GM19328 (cell line): Measurements from ENCODE around the gene PLA2G4F.

Experiments
- ATAC-seq: cut with Tn5 transposase; IDR thresholded peaks from one replicate; pipeline ENCODE4 v1.9.1; 2021; ENCODE audit warnings: mild to moderate bottlenecking, moderate library complexity; ENCODE audit not compliant: unreplicated experiment

PLA2G4F gene

DNA sequence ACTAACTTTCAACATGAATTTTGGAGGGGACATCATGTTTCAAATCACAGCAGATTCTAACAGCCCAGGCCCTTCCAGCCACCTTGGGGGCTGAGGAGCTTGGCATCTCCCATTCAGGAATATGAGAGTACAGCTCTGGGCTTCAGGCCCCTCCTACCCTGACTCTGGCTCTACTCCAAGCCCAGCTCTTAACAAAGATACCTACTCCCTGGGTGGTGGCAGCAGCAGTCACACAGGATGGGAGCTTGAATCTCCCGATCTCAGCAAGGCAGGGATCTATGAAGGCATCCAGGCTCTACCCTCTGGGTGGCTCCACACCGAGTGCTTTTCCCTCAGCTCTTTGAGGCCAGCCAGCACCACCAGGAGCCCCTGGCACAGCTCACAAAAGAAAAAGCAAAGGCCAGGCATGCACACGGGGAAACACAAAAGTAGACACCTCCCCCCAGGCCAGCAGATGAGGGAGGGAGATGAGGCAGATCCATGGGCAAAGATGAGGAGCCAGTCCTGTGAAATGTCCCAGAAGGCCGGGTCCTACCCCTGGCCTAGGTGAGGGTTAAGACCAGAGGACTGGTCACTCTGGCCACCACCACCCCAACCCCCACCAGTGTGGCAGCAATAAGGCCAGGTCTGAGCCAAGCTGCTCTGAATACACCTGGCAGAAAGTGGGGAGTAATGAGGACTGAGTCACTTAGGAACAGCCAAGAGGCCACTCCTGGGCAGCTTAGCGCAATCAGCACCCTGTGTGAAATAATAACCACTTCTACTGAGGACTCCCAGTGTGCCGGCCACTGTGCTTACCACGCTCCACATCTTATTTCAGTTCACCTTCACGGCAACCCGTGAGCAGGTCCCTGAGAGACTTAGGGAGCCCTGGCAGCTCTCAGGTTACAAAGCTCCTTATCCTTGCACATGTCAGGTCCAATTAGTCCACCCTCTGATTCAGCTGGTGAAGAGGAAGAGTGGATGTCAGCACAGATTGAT, 24.3 kb downstream of the PLA2G4F start:
- ATAC-seq = no peak

DNA sequence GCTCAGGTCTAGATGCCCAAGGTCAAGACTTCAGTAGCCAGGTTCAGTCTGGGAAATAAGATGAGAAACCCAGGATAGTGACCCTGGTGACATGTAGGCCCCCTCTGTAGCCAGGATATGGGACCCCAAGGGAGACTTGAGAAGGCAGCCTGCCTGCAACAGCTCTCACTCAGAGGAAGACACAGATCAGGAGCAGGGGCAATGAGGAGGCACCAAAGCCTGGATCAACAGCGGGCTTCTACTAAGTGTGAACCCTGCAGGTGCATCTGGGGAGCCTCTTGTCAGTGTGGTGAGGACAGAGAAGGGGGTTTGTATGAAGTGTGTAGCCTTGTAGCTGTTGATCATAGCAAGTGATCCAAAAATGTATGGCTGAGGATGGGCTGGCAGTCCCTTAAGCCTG, 25.4 kb downstream of the PLA2G4F start:
- no peak for ATAC-seq

DNA sequence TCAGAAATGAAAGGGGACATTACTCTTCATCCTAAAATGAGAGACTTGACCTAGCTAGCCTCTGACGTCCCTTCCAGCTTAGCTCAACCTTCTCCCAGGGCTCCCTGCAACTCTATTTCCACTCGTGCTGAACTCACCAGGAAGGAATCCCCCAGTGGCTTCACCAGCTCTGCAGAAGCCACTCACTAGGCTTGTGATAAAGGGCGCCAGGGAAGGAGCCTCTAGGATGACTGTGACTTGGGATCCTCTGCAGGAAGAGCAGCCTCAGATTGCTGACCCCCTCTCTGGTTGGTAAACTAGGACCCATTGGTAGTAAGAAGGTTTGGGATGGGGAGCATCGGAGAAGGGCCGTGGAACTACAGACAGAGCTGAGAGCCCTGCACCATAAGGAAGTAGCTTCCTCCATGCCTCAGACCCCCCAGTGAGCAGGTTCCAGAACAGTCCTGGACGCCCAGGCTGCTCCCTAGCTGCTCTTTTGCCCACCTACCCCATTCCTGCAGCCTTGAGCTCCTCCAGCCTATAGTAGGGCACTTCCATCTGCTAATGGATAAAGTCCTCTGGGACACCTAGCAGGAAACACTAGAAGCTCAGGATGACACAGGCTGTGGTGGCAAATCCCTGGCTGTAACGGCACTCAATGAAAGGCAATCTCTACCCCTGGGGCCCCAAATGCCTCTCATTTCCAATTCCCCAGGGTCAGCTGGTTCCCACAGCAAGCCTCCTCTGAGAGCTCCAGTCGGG, 26.0 kb downstream of the PLA2G4F start:
- no peak for ATAC-seq

DNA sequence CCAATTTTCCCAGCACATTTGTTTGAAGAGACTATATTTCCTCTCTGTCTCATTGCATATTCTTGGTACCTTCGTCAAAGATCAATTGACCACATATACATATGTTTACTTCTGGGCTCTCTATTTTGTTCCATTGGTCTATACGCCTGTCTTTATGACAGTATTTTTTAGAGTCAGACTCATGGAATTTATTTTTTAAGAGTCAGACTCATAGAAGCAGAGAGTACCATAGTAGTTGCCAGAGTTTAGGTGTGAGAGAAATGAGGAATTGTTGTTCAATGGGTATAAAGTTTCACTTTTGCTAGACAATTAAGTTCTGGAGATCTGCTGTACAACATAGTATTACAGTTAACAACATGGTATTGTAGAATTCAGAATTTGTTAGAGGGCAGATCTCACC, 27.1 kb downstream of the PLA2G4F start:
- no peak for ATAC-seq

DNA sequence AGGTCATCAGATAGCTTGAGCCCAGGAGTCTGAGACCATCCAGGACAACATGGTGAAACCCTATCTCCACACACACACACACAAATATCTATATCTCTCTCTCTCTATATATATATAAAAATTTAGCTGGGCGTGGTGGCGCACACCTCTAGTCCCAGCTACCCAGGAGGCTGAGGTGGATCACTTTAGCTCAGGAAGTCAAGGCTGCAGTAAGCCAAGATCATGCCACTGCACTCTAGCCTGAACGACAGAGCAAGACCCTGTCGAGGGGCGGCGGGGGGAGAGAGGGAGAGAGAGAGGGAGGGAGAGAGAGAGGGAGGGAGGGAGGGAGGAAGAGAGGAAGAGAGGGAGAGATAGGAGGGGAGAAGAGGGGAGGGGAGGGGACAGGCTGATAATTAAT, 28.0 kb downstream of the PLA2G4F start:
- no peak for ATAC-seq

DNA sequence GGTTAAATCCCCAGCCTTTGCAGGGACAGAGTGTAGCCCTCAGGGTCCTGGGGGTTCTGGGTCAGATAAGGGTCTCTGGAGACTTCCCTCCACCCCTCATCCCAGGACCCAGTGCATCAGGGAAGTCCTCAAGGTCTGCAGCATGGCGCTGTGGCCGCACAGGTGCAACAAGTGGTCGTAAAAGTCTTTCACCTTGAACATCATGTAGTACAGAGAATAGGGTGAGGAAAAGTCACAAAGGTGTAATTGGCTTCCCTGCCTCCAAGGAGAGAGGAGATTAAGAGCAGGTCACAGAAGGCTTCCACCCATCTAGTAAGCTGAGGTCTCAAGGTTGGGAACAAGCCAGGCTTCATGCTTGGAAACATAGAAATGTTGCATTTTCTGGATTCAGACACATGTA, 32.9 kb downstream of the PLA2G4F start:
- no peak for ATAC-seq

DNA sequence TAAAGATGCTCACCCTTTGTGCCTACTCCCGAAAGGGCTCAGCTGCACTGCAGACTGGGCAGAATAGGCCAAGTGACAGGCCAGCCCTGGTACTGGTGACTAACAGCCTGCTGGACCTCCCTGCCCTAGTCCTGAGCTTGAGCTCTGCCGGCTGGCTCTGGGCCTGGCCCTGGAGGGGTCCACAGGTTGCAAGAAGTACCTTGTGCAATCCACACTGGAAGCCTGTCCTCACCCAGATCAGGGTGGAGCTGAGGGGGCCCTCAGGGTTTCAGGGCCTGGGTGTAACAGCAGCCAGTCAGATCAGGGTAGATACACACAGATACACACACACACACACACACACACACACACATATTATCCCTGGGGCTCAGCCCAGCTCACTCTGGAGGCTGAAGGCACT, 34.8 kb downstream of the PLA2G4F start:
- ATAC-seq = no peak

DNA sequence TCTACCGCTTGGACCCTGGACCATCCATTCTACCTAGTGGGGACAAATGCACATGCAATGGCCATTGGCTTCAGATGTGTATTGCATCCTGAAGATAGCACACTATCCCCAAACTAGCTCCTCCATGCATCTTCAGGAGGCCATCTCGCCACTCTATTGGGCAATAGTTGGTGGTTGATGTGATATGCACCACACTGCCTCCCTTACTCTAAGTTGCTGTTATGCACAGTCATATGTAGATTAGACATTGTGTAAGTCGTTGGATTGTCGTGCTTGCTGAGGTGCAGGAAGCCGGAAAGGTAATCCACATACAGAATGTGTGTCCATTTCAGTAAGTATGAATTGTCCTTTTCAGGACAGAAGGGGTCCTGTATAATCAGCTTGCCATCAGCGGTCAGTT, 35.4 kb downstream of the PLA2G4F start:
- no peak for ATAC-seq

DNA sequence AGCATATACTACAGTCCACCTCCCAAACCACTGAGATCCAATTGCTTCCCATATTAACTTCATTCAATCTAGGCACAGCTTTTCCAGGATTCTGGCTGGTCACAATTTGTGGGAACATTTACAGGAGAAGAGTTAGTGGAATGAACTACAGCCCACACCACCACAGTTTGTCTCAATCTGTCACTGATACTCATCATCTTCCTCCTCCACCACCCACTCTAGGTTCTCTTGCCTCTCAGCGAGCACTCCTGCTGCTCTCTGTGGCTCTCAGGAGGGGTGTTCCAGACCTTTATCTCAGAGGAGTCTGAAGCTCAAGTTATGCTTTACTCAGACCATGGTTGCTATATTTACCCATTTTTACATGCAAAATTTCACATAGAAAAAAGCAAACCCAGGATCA, 36.2 kb downstream of the PLA2G4F start:
- no peak for ATAC-seq

DNA sequence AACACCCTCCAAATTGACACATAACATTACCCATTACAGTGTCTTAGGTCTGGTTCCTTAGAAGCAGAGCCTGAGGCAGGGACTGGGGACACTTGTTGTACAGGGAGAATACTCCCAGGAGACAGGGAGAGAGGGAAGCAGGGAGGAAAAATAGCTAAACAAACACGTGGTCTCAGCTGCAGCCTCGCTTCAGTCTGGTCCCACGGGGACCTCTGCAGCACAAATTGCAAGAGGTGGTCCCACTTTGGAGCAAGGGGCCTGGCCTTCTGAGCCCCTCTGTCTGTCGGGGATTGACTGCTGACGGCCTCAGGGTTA, 37.0 kb downstream of the PLA2G4F start:
- ATAC-seq = no peak

DNA sequence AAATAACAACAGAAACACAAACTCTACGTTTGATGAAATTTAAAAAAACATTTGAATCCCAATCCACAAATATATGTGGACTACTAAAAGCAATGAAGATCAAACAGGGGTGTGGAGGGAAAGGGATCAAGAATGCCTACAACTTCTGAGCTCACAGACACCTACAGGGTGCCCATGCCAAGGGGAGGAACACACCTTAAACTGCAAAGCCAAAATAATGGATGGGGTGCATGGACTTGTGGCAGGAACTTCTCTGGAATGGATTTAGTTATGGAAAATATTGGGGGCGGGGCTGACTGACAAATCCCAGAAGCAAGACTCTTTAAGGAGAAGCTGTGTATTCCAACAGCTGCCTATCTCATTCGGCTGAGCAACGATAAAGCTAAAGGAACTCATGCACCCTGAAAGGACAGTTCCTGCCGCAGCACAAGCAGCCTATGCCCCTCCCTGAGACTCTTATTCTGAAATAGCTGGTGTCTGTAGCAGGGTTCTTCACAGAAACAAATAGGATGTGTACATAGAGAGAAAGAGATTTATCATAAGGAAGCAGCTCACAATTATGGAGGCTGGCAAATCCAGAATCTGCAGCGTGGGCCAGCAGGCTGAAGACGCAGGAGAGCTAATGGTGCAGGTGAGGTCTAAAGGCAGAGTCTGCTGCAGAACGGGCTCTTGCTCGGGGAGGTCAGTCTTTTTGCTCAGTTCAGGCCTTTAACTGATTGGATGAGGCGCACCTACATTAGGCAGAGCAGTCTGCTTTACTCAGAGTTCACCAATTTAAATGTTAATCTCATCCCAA, 37.6 kb downstream of the PLA2G4F start:
- no peak for ATAC-seq

DNA sequence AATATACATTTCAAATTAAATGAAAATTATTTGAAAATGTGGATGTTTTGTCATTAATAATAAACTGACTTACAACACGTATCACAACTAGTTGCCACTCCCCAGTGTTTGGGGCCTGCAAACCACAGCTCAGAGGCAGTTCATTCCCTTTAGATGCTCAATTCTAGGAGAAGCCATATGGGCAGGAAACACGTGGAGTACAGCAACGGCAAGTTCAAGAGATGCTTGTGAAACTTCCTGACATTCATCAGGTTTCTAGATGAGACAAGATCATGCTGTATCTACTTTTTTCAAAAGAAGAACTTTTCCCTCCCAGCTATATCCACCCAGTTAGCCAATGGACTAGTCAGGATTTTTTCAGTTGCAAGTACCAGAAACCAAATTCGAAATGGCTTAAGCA, 44.5 kb downstream of the PLA2G4F start:
- no peak for ATAC-seq

DNA sequence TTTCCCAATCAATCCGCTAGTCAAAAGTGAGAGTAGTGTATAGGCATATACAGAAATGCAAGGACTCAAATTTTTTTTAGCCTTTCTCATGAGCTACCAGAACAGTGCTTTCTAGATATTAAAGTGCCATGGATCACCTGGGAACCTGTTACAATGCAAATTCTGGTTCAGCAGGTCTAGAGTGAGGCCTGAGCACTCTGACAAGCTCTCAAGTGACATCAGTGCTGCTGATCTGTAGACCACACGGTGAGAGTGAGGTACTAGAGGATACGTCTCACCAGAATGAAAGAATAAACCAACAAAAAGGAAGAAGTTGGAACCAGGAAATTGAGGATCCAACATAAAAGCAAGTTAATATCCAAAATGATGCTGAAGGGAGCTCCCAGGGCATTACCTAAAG, 46.1 kb downstream of the PLA2G4F start:
- ATAC-seq = no peak

DNA sequence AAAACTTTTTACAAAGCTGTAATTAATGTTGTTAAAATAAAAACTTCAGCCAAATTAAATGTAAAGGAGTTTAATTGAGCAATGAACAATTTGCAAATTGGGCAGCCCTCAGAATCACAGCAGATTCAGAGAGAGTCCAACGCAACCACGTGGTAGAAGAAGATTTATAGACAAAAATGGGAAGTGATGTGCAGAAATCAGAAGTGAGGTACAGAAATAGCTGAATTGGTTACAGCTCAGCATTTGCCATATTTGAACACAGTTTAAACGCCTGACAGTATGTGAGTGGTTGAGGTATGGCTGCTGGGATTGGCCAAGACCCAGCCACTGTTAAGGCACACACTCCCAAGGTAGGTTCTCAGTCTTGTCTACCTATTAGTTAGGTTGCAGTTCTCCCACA, 47.6 kb downstream of the PLA2G4F start:
- no peak for ATAC-seq

DNA sequence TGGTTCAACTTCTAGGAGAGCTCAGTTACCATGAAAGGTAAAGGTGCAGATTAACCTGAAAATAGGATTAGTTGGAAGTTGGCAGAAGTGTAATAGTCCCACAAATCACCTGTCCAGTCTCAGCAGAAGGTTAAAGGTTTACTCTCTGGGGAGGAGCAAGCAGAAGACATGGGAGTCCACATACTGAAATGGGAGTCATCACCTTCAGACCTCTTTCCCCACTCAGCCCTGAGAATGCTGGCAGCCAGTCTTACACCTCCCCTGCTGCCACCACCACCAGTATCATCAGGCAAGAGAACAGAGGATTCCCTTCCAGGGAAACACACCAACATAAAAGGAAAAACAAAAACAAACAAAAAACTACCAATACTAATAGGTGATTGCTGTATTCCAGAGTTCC, 48.2 kb downstream of the PLA2G4F start:
- ATAC-seq = no peak

DNA sequence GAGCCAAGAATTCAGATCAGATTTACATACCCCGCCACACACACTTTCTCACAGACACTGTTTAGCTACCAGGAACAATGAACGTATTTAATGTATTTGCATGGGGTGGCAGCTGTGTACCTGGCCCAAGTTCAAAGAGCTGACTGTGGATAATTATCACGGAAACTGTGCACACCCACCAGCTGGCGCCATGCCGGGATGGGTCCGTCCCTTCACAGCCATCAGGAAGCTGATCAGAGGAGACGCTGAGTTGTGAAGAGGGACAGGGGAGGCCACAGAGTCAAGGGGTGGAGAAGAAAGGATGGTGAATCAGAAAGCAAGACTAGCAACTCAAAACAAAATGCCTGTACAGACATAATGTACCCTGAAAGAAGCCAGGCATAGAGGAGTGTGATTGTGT, 49.0 kb downstream of the PLA2G4F start:
- ATAC-seq = no peak

DNA sequence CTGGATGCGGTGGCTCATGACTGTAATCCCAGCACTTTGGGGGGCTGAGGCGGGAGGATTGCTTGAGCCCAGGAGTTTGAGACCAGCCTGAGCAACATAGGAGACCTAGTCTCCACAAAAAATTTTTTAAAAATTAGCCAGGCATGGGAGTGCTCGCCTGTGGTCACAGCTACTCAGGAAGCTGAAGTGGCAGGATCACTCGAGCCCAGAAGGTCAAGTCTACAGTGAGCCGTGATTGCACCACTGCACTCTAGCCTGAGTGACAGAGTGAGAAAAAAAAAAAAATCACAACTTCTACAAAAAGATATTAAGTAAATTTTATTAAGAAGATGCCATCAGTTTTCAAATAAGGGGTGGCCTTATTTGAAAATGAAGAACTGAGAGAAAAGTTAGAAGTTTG, 50.1 kb downstream of the PLA2G4F start:
- no peak for ATAC-seq

DNA sequence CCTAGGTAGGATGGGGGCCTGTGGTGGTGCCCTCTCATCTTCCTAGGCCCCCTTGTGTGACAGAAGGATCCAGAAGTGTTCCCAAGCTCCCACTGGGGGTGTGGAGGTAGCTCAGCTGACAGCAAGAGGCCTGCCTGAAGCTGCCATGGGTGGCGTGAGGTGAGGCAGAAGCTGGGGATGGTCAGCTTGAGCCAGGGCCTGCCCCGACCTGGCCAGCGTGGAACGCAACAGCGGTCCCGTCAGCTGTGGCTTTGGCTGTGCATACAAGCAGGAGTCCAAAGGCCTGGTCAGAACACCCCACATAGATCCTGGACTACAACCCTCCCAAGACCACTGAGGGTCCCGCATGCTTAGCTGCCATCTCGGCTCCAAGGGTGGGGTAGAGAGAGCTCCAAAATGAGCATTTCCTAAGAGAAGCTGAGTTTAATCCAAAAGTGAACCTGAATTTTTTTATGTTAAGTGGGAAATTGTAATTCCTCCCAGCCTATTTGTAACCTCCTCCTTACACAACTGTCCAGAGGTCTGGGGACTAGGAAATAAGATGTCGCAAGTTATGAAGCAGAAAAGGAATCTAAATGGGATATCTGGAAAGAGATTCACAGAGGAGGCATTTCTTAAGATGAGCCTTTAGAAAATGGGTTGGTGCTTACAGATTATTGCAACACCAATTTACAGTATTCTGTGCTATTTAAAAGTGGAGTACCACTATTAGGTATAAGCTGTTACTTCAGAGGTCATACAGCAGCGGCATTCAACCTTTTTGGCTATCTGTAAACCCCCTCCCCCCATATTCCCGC, 52.1 kb downstream of the PLA2G4F start:
- ATAC-seq = no peak

DNA sequence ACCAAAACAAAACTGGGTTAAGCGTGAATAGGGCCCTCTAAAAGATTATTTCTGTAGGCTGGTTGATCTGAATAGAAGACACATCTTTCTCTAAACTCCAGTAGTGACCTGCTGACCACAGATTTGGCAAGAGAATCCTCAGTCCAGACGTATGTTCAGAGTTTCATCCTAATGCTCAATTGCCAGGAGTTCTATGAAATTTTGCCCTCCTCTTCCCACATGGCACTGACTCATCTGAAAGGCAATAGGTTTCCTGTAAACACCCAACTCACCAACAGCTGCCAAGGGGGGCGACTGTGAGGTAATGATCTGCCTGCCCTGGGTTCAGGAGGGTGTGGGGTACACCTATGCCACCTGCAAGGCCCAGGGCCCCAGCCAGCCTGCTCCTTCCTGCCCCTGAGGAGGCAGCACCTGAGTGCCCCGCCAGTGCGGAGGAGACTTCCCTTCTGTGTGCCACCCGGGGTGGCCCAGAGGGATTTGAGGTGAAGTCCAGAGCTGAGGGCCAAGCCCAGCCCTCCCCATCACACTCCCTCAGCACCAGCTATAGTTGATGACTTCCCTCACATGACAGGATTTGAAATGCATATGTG, 53.7 kb downstream of the PLA2G4F start:
- ATAC-seq = no peak

DNA sequence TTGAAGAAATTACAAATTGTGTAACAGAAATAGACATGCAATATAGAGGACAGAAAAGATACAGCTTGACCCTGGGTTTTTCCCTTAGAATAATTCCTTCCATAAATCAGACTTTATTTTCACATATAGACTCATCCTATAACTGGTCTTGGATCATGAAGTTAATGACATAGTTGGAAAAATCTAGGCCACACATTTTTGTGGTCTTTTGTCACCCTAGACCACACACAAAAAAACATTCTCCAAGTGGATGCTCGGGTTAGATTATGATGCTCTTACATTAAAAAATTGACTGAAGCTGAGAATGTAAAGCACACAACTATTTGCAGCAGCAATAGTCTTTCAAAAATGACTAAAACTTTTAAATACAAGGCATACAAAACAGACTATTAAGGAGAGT, 54.6 kb downstream of the PLA2G4F start:
- ATAC-seq = no peak
